ENCODE measurements around the gene IL17C. TPM values are rescaled to one million over a fixed set of nuclear protein-coding genes. Genes with fewer than 3 reads are reported as not detected.
"Not testable (repeated sequence)": the region's sequence is repeated elsewhere in the genome, so short reads cannot be mapped to it uniquely, and the experiment has no call there.

IL17C gene
- total RNA-seq, 1 donor from 2014 or later: 0.25 TPM

GRCh38 chr16:88609426-88609825 is 28.9 kb upstream of the IL17C start:
- intact Hi-C loops (cut with micrococcal nuclease): not testable (repeated sequence)

DNA sequence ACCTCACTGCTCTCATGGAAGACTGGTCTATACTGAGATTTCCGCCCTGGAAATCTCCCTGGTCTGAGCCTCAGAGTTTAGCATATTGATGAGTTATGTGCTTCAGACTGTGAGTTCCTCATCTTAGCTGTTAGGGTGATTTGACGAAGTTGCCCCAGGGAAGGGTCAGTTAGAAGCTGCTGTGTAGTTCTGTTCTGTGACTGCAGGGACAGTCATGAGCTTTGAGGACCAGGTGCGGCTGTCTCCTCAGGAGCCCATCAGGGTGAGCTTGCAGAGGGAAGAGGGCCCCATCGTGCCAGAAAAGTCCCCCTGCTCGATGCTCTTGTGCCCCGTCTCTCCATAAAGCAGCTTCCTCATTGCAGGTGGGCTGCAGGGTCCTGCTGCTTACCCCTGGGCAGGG is 28.3 kb upstream of the IL17C start:
- intact Hi-C loops (cut with micrococcal nuclease): no loop called here

GRCh38 chr16:88610909-88611812 is 27.2 kb upstream of the IL17C start:
- intact Hi-C loops (cut with micrococcal nuclease): no loop called here

- intact Hi-C loops (cut with micrococcal nuclease): no loop called here
Observed at GRCh38 chr16:88613293-88613692, 25.1 kb upstream of the IL17C start.

- intact Hi-C loops (cut with micrococcal nuclease): no loop called here
Observed at GRCh38 chr16:88613911-88614817, 24.2 kb upstream of the IL17C start.

DNA sequence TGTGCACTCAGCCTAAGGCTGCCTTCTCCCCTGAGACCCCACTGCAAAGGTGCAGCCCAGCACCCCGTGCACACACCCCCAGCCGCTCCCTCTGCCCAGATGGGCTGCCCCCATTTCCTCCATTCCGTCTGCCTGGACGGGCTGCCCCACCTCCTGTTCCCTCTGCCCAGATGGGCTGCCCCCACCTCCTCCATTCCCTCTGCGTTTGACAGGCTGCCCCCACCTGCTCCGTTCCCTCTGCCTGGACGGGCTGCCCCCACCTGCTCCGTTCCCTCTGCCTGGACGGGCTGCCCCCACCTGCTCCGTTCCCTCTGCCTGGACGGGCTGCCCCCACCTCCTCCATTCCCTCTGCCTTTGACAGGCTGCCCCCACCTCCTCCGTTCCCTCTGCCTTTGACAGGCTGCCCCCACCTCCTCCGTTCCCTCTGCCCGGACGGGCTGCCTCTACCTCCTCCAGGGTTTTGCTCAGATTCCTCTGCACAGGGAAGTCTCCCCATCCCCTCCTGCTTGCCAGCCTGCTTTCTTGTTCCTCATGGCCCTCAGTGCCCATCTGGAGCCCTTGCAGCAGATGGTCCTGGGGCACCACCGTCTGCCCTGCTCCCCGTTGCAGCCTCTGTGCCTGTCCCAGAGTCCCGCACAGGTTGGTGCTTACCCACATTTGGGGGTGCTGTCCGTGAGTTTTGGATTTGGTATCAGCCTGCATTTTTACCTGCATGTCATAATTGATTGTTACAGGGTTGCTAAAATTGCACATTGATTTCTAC is 23.4 kb upstream of the IL17C start:
- intact Hi-C loops (cut with micrococcal nuclease): no loop called here

DNA sequence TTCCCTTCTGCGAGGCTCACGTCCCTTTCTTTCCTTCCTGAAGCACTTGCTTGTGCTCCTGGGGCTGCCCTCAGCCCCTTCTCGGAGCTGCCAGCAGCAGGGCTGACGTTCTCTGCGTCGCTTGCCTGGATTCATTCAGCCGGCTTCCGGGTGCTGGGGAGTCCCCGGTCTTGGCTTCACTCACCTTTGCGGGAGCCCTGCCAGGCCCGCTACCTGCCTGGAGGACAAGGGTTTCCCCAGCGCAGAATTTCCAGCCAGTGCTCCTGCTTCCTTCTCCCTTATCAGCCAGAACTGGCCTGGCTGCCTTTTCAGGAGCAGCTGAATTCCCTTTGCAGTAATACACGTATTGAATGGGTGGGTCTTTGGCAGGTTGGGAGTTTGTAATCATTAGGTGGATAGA is 22.1 kb upstream of the IL17C start:
- intact Hi-C loops (cut with micrococcal nuclease): no loop called here

- intact Hi-C loops (cut with micrococcal nuclease): no loop called here
Observed at GRCh38 chr16:88616736-88617135, 21.6 kb upstream of the IL17C start.

DNA sequence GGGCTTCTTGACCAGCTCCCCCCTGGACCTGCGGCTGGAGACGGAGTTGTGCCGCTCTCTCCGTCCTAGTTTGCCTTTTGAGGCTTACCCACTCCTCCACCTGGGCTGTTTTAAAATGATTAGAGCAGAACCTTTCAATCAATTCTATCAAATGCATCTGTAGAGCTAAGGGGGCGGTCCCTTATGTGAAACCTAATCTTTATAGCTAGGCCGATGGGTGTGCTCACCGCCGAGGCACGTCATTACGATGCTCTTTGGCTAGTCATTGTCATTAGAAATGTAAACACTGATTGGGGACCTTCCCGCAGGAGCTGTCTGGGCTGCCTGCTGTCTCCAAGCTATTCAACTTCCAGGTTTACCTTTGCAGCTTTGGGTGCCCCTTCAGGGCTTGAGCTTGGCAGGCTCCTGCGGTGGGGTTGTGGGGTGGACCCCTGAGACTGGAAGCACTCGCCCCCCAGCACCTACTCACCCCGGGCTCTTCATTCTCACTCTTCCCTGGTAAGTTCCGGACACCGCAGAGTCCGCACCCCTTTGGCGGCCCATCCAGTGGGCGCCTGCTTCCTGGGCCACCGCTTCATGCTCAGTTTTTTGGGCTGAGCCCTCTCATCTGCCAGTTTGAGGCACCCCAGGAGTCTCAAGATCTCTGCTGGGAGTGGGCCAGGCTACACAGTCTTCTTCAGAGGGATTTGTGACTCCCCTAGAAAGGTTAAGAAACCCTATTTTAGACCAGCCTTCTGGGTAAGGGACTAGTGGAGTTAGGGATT is 20.9 kb upstream of the IL17C start:
- intact Hi-C loops (cut with micrococcal nuclease): no loop called here

DNA sequence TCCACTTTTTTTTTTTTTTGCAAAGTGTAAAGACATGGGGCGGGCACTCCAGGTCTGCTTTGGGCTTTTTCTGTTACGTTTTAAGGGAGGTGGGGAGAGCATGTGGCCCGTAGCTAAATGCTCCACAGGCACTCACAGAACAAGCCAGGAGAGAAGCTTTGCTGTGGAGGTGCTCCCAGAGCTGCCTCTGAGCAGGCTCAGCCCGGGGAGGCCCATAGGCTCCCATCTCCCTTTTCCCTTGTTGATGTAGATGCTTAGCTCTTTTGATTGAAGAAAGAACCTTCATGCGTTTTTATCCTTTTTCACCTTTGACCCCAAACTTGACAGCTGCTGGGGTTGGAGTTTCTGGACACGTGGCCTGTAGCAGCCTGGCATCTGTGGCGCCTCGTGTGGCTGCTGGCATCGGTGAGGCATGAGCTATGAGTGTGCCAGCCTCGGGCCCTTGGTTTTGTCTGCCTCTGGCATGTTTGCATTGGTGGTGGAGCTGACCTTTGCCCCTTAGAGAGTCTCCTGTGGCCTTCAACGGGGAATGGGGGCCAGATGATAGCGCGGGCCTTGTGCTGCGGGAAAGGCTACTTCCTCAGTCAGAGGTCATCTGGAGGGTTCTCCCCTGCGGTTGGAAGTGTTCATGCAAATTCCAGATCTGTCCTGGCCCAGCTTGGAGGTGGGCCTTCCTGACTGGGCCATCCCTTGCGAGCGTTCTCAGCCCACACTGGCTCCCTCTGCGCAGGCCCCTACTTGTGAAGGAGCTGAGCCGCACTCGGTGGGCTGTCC is 20.0 kb upstream of the IL17C start:
- intact Hi-C loops (cut with micrococcal nuclease): no loop called here

- intact Hi-C loops (cut with micrococcal nuclease): no loop called here
Observed at GRCh38 chr16:88618956-88619667, 19.3 kb upstream of the IL17C start.

- intact Hi-C loops (cut with micrococcal nuclease): no loop called here
Observed at GRCh38 chr16:88619859-88620815, 18.2 kb upstream of the IL17C start.

GRCh38 chr16:88622125-88622524 is 16.2 kb upstream of the IL17C start:
- intact Hi-C loops (cut with micrococcal nuclease): no loop called here

- intact Hi-C loops (cut with micrococcal nuclease): no loop called here
Observed at GRCh38 chr16:88622866-88623265, 15.5 kb upstream of the IL17C start.

GRCh38 chr16:88623858-88624257 is 14.5 kb upstream of the IL17C start:
- intact Hi-C loops (cut with micrococcal nuclease): no loop called here

DNA sequence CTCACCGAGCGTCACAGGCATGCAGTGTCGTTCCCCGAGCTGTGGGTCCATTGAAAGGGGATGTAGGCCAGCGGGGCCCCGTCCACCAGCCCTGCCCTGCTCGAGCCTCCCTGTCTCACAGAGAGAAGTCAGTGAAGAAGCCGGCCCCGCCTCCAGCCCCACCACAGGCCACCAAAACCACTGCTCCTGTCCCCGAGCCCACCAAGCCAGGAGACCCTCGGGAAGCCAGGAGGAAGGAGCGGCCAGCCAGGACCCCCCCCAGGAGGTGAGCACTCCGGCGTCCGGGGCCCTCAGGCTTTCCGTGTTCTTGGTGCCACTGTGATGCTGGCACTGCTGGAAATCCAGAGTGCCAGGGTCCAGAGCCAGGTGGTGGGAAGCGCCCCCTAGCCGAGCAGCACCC is 13.9 kb upstream of the IL17C start:
- intact Hi-C loops (cut with micrococcal nuclease): no loop called here

- intact Hi-C loops (cut with micrococcal nuclease): no loop called here
Observed at GRCh38 chr16:88624977-88625576, 13.3 kb upstream of the IL17C start.

GRCh38 chr16:88626646-88627045 is 11.7 kb upstream of the IL17C start:
- intact Hi-C loops (cut with micrococcal nuclease): no loop called here
